Measurements from ENCODE around the gene RFPL3.

RFPL3 gene

DNA sequence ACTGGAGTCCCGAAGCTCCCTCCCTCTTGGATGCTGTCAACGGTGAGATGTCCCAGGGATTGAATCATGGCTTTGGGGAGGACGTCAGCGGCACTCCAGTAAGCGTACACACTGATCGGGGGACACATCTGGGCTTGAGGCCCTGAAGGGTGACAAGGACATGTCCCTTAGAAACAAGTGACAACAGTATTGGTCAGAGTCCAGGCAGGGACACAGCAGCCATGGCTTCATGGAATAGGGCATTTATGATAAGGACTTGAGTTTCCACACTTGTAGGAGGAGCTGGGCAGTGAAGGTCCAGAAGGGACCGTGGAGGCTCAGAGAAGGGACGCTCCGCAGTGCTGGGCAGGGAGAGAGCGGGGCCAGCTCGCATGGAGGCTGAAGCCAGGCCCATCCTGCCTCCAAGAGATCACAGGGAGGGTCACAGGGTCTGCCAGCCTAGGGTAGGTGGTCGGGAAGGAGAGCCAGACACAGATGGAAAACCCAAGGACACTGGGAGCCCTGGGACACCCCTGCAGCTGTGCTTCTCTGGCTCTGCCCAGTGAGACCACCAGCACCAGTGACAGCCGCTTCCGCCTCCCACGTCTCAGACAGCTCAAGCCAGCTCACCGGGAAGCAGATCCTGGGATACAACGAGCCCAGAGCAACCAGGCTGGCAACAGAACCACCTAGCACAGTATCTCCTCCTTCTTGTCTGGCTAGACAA is 22.9 kb upstream of the RFPL3 start:
- DNase-seq (ENCODE audit: low read depth in 1 of 2, low spot score in 1 of 2) = no peak
- H3K27me3 ChIP-seq (ENCODE audit: insufficient read depth, poor library complexity, severe bottlenecking) = peaks cover 11% of the 10 kb centered on the region
- H3K27ac ChIP-seq (replicated peaks) = no peak overlapping the region
- no peak overlapping the region for H3K4me3 ChIP-seq (replicated peaks; ENCODE audit: insufficient read depth, low read length)
- TF ChIP-seq, protein P1, sequence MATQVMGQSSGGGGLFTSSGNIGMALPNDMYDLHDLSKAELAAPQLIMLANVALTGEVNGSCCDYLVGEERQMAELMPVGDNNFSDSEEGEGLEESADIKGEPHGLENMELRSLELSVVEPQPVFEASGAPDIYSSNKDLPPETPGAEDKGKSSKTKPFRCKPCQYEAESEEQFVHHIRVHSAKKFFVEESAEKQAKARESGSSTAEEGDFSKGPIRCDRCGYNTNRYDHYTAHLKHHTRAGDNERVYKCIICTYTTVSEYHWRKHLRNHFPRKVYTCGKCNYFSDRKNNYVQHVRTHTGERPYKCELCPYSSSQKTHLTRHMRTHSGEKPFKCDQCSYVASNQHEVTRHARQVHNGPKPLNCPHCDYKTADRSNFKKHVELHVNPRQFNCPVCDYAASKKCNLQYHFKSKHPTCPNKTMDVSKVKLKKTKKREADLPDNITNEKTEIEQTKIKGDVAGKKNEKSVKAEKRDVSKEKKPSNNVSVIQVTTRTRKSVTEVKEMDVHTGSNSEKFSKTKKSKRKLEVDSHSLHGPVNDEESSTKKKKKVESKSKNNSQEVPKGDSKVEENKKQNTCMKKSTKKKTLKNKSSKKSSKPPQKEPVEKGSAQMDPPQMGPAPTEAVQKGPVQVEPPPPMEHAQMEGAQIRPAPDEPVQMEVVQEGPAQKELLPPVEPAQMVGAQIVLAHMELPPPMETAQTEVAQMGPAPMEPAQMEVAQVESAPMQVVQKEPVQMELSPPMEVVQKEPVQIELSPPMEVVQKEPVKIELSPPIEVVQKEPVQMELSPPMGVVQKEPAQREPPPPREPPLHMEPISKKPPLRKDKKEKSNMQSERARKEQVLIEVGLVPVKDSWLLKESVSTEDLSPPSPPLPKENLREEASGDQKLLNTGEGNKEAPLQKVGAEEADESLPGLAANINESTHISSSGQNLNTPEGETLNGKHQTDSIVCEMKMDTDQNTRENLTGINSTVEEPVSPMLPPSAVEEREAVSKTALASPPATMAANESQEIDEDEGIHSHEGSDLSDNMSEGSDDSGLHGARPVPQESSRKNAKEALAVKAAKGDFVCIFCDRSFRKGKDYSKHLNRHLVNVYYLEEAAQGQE (IDR thresholded peaks at IDR 0.05; ENCODE audit: insufficient replicate concordance, low read depth) = no peak
- TF ChIP-seq GABPA (IDR thresholded peaks at IDR 0.05; ENCODE audit: low read depth) (no peak), SPI1 (IDR thresholded peaks at IDR 0.05; ENCODE audit: borderline replicate concordance, low read depth) (no peak), POLR2AphosphoS5 (IDR thresholded peaks at IDR 0.05; ENCODE audit: low read depth) (no peak)
- TF ChIP-seq, protein P2, sequence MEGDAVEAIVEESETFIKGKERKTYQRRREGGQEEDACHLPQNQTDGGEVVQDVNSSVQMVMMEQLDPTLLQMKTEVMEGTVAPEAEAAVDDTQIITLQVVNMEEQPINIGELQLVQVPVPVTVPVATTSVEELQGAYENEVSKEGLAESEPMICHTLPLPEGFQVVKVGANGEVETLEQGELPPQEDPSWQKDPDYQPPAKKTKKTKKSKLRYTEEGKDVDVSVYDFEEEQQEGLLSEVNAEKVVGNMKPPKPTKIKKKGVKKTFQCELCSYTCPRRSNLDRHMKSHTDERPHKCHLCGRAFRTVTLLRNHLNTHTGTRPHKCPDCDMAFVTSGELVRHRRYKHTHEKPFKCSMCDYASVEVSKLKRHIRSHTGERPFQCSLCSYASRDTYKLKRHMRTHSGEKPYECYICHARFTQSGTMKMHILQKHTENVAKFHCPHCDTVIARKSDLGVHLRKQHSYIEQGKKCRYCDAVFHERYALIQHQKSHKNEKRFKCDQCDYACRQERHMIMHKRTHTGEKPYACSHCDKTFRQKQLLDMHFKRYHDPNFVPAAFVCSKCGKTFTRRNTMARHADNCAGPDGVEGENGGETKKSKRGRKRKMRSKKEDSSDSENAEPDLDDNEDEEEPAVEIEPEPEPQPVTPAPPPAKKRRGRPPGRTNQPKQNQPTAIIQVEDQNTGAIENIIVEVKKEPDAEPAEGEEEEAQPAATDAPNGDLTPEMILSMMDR (IDR thresholded peaks at IDR 0.05; ENCODE audit: insufficient read depth, low read length) = no peak

DNA sequence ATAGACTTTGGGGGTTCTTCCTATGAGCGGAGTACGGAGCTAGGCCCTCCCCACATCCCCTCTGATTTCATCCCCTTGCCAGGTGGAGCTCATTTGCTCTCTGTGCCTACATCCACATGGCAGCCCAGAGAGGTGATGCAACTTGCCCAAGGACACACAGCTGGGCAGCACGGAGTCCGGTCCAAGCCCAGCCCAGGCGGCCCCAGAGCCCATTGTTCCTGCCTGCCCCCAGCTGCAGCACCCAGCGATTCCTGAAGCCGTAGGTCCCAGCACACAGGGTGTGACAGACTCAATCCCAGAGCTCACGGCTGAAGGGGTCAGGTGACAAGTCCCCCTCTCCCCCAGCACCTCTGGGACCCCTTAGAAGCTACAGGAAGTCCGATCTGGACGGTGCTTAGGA is 22.2 kb upstream of the RFPL3 start:
- H3K4me3 ChIP-seq (replicated peaks; ENCODE audit: insufficient read depth, low read length) = no peak overlapping the region
- no peak for DNase-seq (ENCODE audit: low read depth in 1 of 2, low spot score in 1 of 2)
- peaks cover 11% of the 10 kb centered on the region for H3K27me3 ChIP-seq (ENCODE audit: insufficient read depth, poor library complexity, severe bottlenecking)
- no peak overlapping the region for H3K27ac ChIP-seq (replicated peaks)
- TF ChIP-seq SPI1 (IDR thresholded peaks at IDR 0.05; ENCODE audit: borderline replicate concordance, low read depth) (no peak), GABPA (IDR thresholded peaks at IDR 0.05; ENCODE audit: low read depth) (no peak), POLR2AphosphoS5 (IDR thresholded peaks at IDR 0.05; ENCODE audit: low read depth) (no peak)
- TF ChIP-seq, protein P2 (IDR thresholded peaks at IDR 0.05; ENCODE audit: insufficient read depth, low read length) = no peak
- TF ChIP-seq, protein P1 (IDR thresholded peaks at IDR 0.05; ENCODE audit: insufficient replicate concordance, low read depth) = no peak

DNA sequence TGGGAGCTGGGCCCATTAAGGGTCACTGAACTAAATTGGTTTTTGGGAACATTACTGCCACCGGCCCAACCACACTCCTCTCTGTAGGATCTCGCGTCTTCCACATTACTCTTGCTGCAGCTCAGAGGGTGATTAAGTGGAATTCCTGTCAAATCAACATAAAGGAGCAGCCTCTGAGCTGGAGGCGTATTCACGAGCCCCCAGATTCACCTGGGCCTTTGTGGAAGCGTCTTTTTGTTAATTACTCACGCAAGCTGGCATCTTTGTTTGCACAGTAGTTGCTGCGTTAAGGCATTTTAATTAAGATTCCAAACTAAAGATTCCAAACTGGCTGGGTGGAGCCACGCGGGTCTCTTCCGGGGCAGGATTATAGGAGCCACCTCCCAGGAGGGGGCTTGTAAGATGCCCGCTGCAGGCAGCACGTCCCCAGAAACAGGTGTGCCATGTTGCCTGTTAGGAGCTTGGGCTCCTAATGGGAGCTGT is 21.5 kb upstream of the RFPL3 start:
- H3K27ac ChIP-seq (replicated peaks) = no peak overlapping the region

More for the DNA sequence above, 21.5 kb upstream of the RFPL3 start:
- H3K4me3 ChIP-seq (replicated peaks; ENCODE audit: insufficient read depth, low read length) = no peak overlapping the region
- no peak for DNase-seq (ENCODE audit: low read depth in 1 of 2, low spot score in 1 of 2)
- peaks cover 11% of the 10 kb centered on the region for H3K27me3 ChIP-seq (ENCODE audit: insufficient read depth, poor library complexity, severe bottlenecking)
- TF ChIP-seq GABPA (IDR thresholded peaks at IDR 0.05; ENCODE audit: low read depth) (no peak), SPI1 (IDR thresholded peaks at IDR 0.05; ENCODE audit: borderline replicate concordance, low read depth) (no peak), POLR2AphosphoS5 (IDR thresholded peaks at IDR 0.05; ENCODE audit: low read depth) (no peak)
- TF ChIP-seq, protein P2 (IDR thresholded peaks at IDR 0.05; ENCODE audit: insufficient read depth, low read length) = no peak
- TF ChIP-seq, protein P1 (IDR thresholded peaks at IDR 0.05; ENCODE audit: insufficient replicate concordance, low read depth) = no peak
